ENCODE results near the gene KIF2A. TPM values are rescaled to one million over a fixed set of nuclear protein-coding genes. Genes with fewer than 3 reads are reported as not detected.

The KIF2A gene
- total RNA-seq, 2 experiments from 2014 or later = 50.3 to 90.7 TPM

DNA sequence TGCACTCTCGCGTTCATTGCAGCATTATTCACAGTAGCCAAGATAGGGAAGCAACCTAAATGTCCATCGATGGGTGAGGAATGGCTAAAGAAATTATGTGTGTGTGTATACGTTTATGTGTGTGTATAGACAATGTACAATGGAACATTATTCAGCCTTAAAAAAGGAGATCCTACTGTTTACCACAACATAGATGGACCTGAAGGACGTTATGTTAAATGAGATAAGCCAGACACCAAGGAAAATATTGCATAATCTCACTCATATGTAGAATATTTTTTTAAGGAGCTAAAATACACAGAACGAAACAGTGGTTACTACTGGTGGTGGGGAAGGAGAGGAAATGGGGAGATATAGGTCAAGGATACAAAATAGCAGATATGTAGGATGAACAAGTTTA, 2.4 kb downstream of the KIF2A start:
- Histone ChIP-seq H4K20me1 (ENCODE audit: insufficient read depth, low read length) (peaks cover 47% of the 10 kb centered on the region), H3K9me2 (ENCODE audit: insufficient read depth, low read length) (no peaks in the 10 kb centered on the region), H3K4me3 (ENCODE audit: low read depth, low read length, poor library complexity, severe bottlenecking) (peak overlapping the region; percentile 97), H3K4me2 (ENCODE audit: low read length) (peak overlapping the region; percentile 82), H3K4me1 (ENCODE audit: insufficient read depth, low read length, poor library complexity, severe bottlenecking) (peaks cover 42% of the 10 kb centered on the region), H3K27ac (ENCODE audit: low read depth, low read length, poor library complexity, severe bottlenecking) (peak overlapping the region; percentile 88), H3K79me2 (ENCODE audit: insufficient read depth, low read depth, low read length) (peaks cover 72% of the 10 kb centered on the region), H2AFZ (ENCODE audit: low read length) (no peak overlapping the region), H3K9me3 (ENCODE audit: low read length) (no peaks in the 10 kb centered on the region), H3K36me3 (ENCODE audit: insufficient read depth, low read length) (peaks cover 54% of the 10 kb centered on the region)
- intact Hi-C loops (cut with micrococcal nuclease; ENCODE audit: unreplicated experiment) = loop anchor here (5.0 kb wide), 1 partner anchor 44 kb away; no protein-coding TSS in a partner anchor
- no TSS peak for BruUV-seq (replicated peaks)
- no peak for DNase-seq (ENCODE audit: low spot score)
- ChIA-PET POLR2A (interaction anchor here (0.7 to 1.6 kb wide), 9 partner anchors 9 to 355 kb away, joined by 3 to 4 read pairs (median 3); partner anchors contain the start of gene DIMT1), CTCF (ENCODE audit: unreplicated experiment) (interaction anchor here (0.8 kb wide), 1 partner anchor 49 kb away, joined by 3 read pairs; no protein-coding TSS in a partner anchor)
- TF ChIP-seq, protein P1, sequence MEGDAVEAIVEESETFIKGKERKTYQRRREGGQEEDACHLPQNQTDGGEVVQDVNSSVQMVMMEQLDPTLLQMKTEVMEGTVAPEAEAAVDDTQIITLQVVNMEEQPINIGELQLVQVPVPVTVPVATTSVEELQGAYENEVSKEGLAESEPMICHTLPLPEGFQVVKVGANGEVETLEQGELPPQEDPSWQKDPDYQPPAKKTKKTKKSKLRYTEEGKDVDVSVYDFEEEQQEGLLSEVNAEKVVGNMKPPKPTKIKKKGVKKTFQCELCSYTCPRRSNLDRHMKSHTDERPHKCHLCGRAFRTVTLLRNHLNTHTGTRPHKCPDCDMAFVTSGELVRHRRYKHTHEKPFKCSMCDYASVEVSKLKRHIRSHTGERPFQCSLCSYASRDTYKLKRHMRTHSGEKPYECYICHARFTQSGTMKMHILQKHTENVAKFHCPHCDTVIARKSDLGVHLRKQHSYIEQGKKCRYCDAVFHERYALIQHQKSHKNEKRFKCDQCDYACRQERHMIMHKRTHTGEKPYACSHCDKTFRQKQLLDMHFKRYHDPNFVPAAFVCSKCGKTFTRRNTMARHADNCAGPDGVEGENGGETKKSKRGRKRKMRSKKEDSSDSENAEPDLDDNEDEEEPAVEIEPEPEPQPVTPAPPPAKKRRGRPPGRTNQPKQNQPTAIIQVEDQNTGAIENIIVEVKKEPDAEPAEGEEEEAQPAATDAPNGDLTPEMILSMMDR (conservative IDR thresholded peaks at IDR 0.05; ENCODE audit: low read length) = no peak
- TF ChIP-seq EZH2phosphoT487 (IDR thresholded peaks at IDR 0.05; ENCODE audit: borderline replicate concordance, low read depth, low read length) = no peak

DNA sequence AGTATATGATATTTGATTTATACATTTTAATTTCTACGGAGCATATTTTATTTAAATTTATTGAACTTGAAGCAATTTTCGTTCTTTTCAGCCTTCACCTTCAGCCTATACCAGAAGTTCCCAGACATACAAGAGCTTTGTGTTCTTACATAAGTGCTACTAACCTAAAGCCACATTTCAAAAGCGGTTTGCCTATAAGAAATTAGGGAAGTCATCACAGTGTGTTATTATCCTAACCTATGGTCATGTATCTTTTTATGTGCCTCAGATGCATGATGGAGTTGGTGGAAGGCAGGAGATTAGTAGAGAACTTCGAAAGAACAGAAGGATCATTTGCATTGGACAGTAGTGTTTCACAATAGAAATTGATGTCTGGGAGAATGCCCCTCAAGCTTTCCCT, 3.1 kb downstream of the KIF2A start:
- ChIA-PET POLR2A (interaction anchor here (0.8 to 1.6 kb wide), 8 partner anchors 10 to 95 kb away, joined by 3 to 8 read pairs (median 4); partner anchors contain the start of gene DIMT1), CTCF (ENCODE audit: unreplicated experiment) (interaction anchor here (0.8 kb wide), 1 partner anchor 49 kb away, joined by 3 read pairs; no protein-coding TSS in a partner anchor)
- Histone ChIP-seq H3K79me2 (ENCODE audit: insufficient read depth, low read depth, low read length) (peaks cover 79% of the 10 kb centered on the region), H3K36me3 (ENCODE audit: insufficient read depth, low read length) (peaks cover 59% of the 10 kb centered on the region), H3K4me1 (ENCODE audit: insufficient read depth, low read length, poor library complexity, severe bottlenecking) (peaks cover 42% of the 10 kb centered on the region), H3K4me2 (ENCODE audit: low read length) (peak overlapping the region; percentile 17; the same call in 1 of the 2 replicates), H3K9me2 (ENCODE audit: insufficient read depth, low read length) (no peaks in the 10 kb centered on the region), H2AFZ (ENCODE audit: low read length) (no peak overlapping the region), H4K20me1 (ENCODE audit: insufficient read depth, low read length) (peaks cover 52% of the 10 kb centered on the region), H3K9me3 (ENCODE audit: low read length) (no peaks in the 10 kb centered on the region), H3K27ac (ENCODE audit: low read depth, low read length, poor library complexity, severe bottlenecking) (no peak overlapping the region), H3K4me3 (ENCODE audit: low read depth, low read length, poor library complexity, severe bottlenecking) (no peak overlapping the region)
- TF ChIP-seq EZH2phosphoT487 (IDR thresholded peaks at IDR 0.05; ENCODE audit: borderline replicate concordance, low read depth, low read length) = no peak
- TF ChIP-seq, protein P1 (conservative IDR thresholded peaks at IDR 0.05; ENCODE audit: low read length) = no peak
- intact Hi-C loops (cut with micrococcal nuclease; ENCODE audit: unreplicated experiment) = loop anchor here (5.0 kb wide), 1 partner anchor 43 kb away; no protein-coding TSS in a partner anchor
- BruUV-seq (replicated peaks) = no TSS peak
- no peak for DNase-seq (ENCODE audit: low spot score)

DNA sequence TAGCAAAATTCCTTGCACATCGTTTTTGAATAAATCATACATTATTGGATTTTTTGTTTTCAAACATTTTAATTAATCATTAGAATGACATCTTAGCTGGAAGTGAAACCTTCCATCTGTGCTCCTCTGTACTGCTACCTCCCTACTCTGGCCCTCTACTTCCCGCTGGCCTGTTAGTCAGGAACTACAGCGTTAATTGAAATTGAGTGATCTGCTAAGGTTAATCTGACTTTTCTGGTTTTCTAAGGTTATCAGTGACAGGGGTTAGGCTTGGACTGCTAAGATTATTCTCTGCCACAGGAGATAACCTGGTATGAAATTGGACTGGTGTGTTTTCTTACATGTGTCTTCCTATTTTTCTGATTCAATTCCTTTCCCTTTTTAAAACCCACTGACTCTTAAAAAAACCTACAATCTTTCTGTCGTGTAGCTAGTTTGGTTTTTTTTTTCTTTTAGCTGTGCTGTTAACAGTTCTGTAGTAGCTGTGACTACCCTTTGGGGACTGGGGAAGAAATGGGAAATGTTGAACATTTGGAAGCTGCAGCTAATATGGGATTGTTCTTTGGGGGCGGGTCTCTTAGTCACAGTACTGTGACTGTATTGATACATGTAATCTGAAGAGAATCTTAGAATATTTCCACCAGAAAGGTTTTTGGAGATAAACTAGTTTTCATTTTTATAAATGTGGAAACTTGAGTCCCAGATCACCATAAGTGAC, 4.6 kb downstream of the KIF2A start:
- ChIA-PET POLR2A (interaction anchor here (0.7 to 1.3 kb wide), 4 partner anchors 13 to 55 kb away, joined by 3 to 8 read pairs (median 3); no protein-coding TSS in a partner anchor), CTCF (ENCODE audit: unreplicated experiment) (no interaction called here)
- peaks cover 67% of the 10 kb centered on the region for H3K36me3 ChIP-seq (ENCODE audit: insufficient read depth, low read length)
- H3K9me2 ChIP-seq (ENCODE audit: insufficient read depth, low read length) = no peaks in the 10 kb centered on the region
- no peak for DNase-seq (ENCODE audit: low spot score)
- peaks cover 93% of the 10 kb centered on the region for H3K79me2 ChIP-seq (ENCODE audit: insufficient read depth, low read depth, low read length)
- no peaks in the 10 kb centered on the region for H3K9me3 ChIP-seq (ENCODE audit: low read length)
- BruUV-seq (replicated peaks) = no TSS peak
- H3K4me2 ChIP-seq (ENCODE audit: low read length) = peak overlapping the region; percentile 27
- H4K20me1 ChIP-seq (ENCODE audit: insufficient read depth, low read length) = peaks cover 57% of the 10 kb centered on the region
- intact Hi-C loops (cut with micrococcal nuclease; ENCODE audit: unreplicated experiment) = no loop called here
- H3K4me1 ChIP-seq (ENCODE audit: insufficient read depth, low read length, poor library complexity, severe bottlenecking) = peaks cover 35% of the 10 kb centered on the region
- no peak for TF ChIP-seq EZH2phosphoT487 (IDR thresholded peaks at IDR 0.05; ENCODE audit: borderline replicate concordance, low read depth, low read length)
- TF ChIP-seq, protein P1 (conservative IDR thresholded peaks at IDR 0.05; ENCODE audit: low read length) = no peak
- no peak overlapping the region for H2AFZ ChIP-seq (ENCODE audit: low read length)
- H3K27ac ChIP-seq (ENCODE audit: low read depth, low read length, poor library complexity, severe bottlenecking) = no peak overlapping the region
- no peak overlapping the region for H3K4me3 ChIP-seq (ENCODE audit: low read depth, low read length, poor library complexity, severe bottlenecking)

All from OCI-LY7 (cell line).